B cell (primary cell): ENCODE data around the gene CBFB.

Experiments used
- EZH2 ChIP-seq: IDR thresholded peaks from 2 replicates; pipeline ENCODE4 v1.6.1; 2012; ENCODE audit warnings: borderline replicate concordance, low read depth, mild to moderate bottlenecking, moderate library complexity, low read length; ENCODE audit not compliant: insufficient read depth, poor library complexity, severe bottlenecking
- TF ChIP-seq, protein P1 (sequence below): fragments of 200-600 bp; IDR thresholded peaks from one replicate; pipeline ENCODE4 v1.8.0; 2022; ENCODE audit warnings: antibody characterized with exemption, mild to moderate bottlenecking

DNA sequence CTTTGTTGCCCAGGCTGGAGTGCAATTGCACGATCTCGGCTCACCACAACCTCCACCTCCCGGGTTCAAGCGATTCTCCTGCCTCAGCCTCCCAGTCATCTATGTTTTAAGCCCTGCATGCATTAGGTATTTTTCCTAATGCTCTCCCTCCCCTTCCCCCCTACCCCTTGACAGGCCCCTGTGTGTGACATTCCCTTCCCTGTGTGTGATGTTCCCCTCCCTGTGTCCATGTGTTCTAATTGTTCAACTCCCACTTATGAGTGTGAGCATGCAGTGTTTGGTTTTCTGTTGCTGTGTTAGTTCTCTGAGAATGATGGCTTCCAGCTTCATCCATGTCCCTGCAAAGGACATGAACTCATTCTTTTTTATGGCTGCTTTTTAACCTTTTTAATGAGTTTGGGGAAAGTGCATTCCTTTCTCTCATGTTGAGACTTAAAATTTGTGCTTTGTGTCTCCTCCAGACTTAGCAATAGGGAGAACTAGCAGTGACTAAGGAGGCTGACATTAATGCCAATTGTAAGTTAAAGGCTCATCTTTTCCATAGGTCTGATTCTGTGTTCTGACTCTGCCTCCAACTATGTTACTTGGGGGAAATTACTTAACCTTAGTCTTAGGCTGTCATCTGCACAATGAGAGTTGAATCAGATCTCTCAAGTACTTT, 63.1 kb downstream of the CBFB start:
- TF ChIP-seq, protein P1, sequence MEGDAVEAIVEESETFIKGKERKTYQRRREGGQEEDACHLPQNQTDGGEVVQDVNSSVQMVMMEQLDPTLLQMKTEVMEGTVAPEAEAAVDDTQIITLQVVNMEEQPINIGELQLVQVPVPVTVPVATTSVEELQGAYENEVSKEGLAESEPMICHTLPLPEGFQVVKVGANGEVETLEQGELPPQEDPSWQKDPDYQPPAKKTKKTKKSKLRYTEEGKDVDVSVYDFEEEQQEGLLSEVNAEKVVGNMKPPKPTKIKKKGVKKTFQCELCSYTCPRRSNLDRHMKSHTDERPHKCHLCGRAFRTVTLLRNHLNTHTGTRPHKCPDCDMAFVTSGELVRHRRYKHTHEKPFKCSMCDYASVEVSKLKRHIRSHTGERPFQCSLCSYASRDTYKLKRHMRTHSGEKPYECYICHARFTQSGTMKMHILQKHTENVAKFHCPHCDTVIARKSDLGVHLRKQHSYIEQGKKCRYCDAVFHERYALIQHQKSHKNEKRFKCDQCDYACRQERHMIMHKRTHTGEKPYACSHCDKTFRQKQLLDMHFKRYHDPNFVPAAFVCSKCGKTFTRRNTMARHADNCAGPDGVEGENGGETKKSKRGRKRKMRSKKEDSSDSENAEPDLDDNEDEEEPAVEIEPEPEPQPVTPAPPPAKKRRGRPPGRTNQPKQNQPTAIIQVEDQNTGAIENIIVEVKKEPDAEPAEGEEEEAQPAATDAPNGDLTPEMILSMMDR = no peak
- TF ChIP-seq EZH2 = no peak
